NT2/D1 (cell line): ENCODE results near the gene USP17L18.
"Not testable (repeated sequence)": the region's sequence is repeated elsewhere in the genome, so short reads cannot be mapped to it uniquely, and the experiment has no call there.

Source experiments
- SUZ12 ChIP-seq: IDR thresholded peaks from 2 replicates; pipeline ENCODE4 v1.6.1; 2011; ENCODE audit not compliant: insufficient read length, insufficient read depth; ENCODE audit errors: extremely low read depth
- YY1 ChIP-seq: IDR thresholded peaks from 2 replicates; pipeline ENCODE4 v1.6.1; 2011; ENCODE audit not compliant: insufficient read length, insufficient read depth

GRCh38 chr4:9224596-9224995, 23.8 kb upstream of the USP17L18 start, which contains the start of gene USP17L13:
- TF ChIP-seq YY1, SUZ12: not testable (repeated sequence)
